ENCODE results near the gene OR9A2. TPM values are rescaled to one million over a fixed set of nuclear protein-coding genes. Genes with fewer than 3 reads are reported as not detected.
A peak's percentile ranks its signal among the peaks of the same experiment; 100 is the strongest.

OR9A2 gene
- total RNA-seq, 1 donor from 2014 or later: not detected

DNA sequence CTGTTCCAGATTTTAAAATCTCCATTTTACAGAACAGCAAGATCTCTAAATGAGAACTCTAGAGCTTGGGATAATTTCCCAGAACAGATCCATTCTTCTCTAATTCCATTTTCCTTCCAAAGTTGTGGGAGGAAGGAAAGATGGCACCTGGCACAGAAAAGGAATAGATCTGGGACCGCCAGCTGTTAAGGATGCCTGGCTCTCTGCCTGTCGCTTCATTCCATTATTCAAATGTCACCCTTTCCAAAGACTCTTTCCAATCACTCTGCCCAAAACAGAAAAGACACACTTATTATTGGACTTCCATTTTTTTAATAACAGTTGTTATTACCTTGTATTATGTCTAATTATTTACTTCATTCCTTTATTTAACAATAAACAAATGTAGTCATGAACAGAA is 751 bp upstream of the OR9A2 start:
- H3K36me3 ChIP-seq (ENCODE audit: control insufficient read depth in 3 of 3, insufficient read depth in 3 of 3, low read length in 3 of 3): no peaks in the 10 kb centered on the region
- H3K27ac ChIP-seq (ENCODE audit: low read depth, low read length): no peak overlapping the region
- no peaks in the 10 kb centered on the region for H3K4me1 ChIP-seq (ENCODE audit: control insufficient read depth in 3 of 3, insufficient read depth in 3 of 3, low read length in 3 of 3)
- peaks cover 0 to 3% (median 0%) of the 10 kb centered on the region in 3 donors for H3K27me3 ChIP-seq (ENCODE audit: control insufficient read depth in 3 of 3, insufficient read depth in 3 of 3, low read length in 3 of 3)
- H3K9me3 ChIP-seq (ENCODE audit: control insufficient read depth in 3 of 3, low read length in 3 of 3): no peaks in the 10 kb centered on the region
- no peak overlapping the region for H3K4me3 ChIP-seq (ENCODE audit: low read length in 3 of 3)
- H3K9ac ChIP-seq (ENCODE audit: low read depth in 1 of 3, low read length in 3 of 3): no peak overlapping the region

DNA sequence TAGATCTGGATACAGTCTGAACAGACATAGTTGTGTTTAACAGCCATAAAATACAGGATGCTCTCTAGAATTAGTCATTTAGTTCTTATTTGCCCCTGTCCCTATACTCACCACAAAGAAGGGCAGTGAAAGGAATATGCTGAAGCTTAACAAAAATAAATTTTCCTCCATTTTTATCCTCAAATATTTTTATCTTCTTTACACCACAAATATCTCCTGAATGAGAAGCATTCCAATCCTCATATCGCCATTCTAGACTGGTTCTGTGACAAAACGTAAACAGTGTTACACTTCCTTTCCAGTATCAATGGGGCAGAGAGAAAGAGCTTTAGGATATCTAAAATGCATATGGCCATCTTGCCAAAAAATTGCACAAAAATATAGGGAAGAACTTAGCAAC is 1.6 kb downstream of the OR9A2 start:
- H3K4me1 ChIP-seq (ENCODE audit: control insufficient read depth in 3 of 3, insufficient read depth in 3 of 3, low read length in 3 of 3): no peaks in the 10 kb centered on the region
- no peak overlapping the region for H3K4me3 ChIP-seq (ENCODE audit: low read length in 3 of 3)
- H3K36me3 ChIP-seq (ENCODE audit: control insufficient read depth in 3 of 3, insufficient read depth in 3 of 3, low read length in 3 of 3): no peaks in the 10 kb centered on the region
- H3K9ac ChIP-seq (ENCODE audit: low read depth in 1 of 3, low read length in 3 of 3): no peak overlapping the region
- H3K9me3 ChIP-seq (ENCODE audit: control insufficient read depth in 3 of 3, low read length in 3 of 3): no peaks in the 10 kb centered on the region
- H3K27me3 ChIP-seq (ENCODE audit: control insufficient read depth in 3 of 3, insufficient read depth in 3 of 3, low read length in 3 of 3): peaks cover 0 to 3% (median 0%) of the 10 kb centered on the region in 3 donors
- H3K27ac ChIP-seq (ENCODE audit: low read depth, low read length): no peak overlapping the region

DNA sequence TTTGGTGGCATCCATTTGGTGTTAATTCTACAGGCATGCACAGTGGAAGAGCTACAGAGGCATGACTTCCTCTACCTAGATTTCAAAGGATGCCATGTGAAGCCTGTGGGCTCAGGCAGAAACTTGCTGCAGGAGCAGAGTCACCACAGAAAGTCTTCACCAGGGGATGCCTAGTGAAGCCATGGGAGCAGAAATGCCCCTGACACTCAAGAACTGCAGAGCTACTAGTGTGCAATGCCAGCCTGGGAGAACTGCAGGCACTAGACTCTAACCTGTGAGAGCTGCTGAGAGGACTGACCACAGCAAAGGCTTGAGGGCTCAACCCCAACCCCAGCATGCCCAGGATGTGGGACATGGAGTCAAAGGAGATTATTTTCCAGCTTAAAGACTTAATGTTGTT is 3.9 kb downstream of the OR9A2 start:
- H3K9me3 ChIP-seq (ENCODE audit: control insufficient read depth in 3 of 3, low read length in 3 of 3): no peaks in the 10 kb centered on the region
- no peak overlapping the region for H3K9ac ChIP-seq (ENCODE audit: low read depth in 1 of 3, low read length in 3 of 3)
- H3K4me1 ChIP-seq (ENCODE audit: control insufficient read depth in 3 of 3, insufficient read depth in 3 of 3, low read length in 3 of 3): no peaks in the 10 kb centered on the region
- no peaks in the 10 kb centered on the region for H3K27me3 ChIP-seq (ENCODE audit: control insufficient read depth in 3 of 3, insufficient read depth in 3 of 3, low read length in 3 of 3)
- H3K4me3 ChIP-seq (ENCODE audit: low read length in 3 of 3): no peak overlapping the region
- H3K36me3 ChIP-seq (ENCODE audit: control insufficient read depth in 3 of 3, insufficient read depth in 3 of 3, low read length in 3 of 3): no peaks in the 10 kb centered on the region
- H3K27ac ChIP-seq (ENCODE audit: low read depth, low read length): no peak overlapping the region

DNA sequence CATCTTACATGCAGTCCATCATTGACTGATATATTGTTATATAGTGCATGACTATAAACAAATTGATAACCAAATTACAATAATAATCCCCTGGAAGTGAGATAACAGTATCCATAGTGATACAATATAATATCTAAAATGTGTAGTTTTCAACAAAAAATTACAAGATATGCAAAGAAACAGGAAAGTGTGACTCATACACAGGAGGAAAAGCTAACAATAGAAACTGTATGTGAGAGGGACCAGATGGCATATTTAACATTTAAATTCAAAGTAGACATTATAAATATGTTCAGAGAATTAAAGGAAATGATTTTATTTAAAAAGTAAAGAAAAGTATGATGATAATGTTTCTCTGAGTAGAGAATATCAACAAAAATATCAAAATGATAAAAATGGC is 8.0 kb downstream of the OR9A2 start:
- H3K36me3 ChIP-seq (ENCODE audit: control insufficient read depth in 3 of 3, insufficient read depth in 3 of 3, low read length in 3 of 3): no peaks in the 10 kb centered on the region
- peaks cover 0 to 3% (median 2%) of the 10 kb centered on the region in 3 donors for H3K4me1 ChIP-seq (ENCODE audit: control insufficient read depth in 3 of 3, insufficient read depth in 3 of 3, low read length in 3 of 3)
- no peak overlapping the region for H3K27ac ChIP-seq (ENCODE audit: low read depth, low read length)
- H3K9ac ChIP-seq (ENCODE audit: low read depth in 1 of 3, low read length in 3 of 3): no peak overlapping the region
- H3K9me3 ChIP-seq (ENCODE audit: control insufficient read depth in 3 of 3, low read length in 3 of 3): no peaks in the 10 kb centered on the region
- H3K4me3 ChIP-seq (ENCODE audit: low read length in 3 of 3): no peak overlapping the region
- H3K27me3 ChIP-seq (ENCODE audit: control insufficient read depth in 3 of 3, insufficient read depth in 3 of 3, low read length in 3 of 3): no peaks in the 10 kb centered on the region

DNA sequence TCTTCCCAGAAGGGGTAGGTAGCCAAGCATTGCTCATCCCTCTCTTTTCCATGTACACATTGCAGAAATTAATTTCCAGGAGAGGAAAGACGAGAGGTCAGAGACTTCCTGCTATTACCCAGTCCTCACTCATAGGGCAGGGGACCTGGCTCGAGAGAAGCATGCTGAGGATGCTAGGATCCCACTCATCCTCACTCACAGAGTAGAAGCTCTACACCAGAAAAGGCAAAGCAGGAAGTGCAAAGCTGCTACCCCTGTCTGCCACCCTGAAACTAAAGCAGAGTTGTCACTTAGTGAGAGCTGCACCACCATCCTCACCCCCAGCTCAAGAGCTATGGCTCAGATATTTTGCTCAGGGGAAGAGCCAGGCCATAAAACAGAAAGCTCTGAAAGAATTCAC is 9.9 kb downstream of the OR9A2 start:
- no peaks in the 10 kb centered on the region for H3K27me3 ChIP-seq (ENCODE audit: control insufficient read depth in 3 of 3, insufficient read depth in 3 of 3, low read length in 3 of 3)
- H3K36me3 ChIP-seq (ENCODE audit: control insufficient read depth in 3 of 3, insufficient read depth in 3 of 3, low read length in 3 of 3): no peaks in the 10 kb centered on the region
- H3K4me3 ChIP-seq (ENCODE audit: low read length in 3 of 3): no peak overlapping the region
- H3K4me1 ChIP-seq (ENCODE audit: control insufficient read depth in 3 of 3, insufficient read depth in 3 of 3, low read length in 3 of 3): peaks cover 0 to 10% (median 5%) of the 10 kb centered on the region in 3 donors
- H3K9ac ChIP-seq (ENCODE audit: low read depth in 1 of 3, low read length in 3 of 3): no peak overlapping the region
- no peak overlapping the region for H3K27ac ChIP-seq (ENCODE audit: low read depth, low read length)
- H3K9me3 ChIP-seq (ENCODE audit: control insufficient read depth in 3 of 3, low read length in 3 of 3): no peaks in the 10 kb centered on the region

DNA sequence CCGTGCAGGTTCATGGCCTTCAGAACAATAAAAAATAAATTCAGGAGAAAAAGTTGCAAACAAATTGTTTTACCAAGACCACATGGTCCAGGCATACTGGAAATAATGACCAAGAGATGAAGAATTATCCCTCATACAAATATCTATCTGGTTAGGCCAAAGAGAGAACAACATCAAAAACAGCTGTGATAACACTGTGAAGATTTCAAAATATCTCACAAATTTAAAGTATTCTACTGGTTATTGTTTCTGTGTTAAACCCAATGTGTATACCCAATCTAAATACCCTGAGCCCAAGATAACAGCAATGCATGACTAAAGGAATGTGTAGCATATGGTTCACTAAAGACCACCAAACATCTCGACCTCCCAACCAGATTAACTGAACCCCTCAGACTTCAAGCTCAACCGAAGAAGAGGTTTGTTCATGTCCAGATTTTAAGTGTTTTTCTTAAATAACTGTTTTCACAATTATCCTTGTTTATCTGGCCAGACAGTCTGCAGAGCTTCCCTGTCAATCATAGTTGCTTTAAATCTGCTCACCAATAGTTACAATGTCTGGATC is 10.9 kb downstream of the OR9A2 start:
- Histone ChIP-seq H3K27ac (ENCODE audit: low read depth, low read length) (no peak overlapping the region), H3K4me3 (ENCODE audit: low read length in 3 of 3) (no peak overlapping the region), H3K4me1 (ENCODE audit: control insufficient read depth in 3 of 3, insufficient read depth in 3 of 3, low read length in 3 of 3) (peaks cover 0 to 10% (median 5%) of the 10 kb centered on the region in 3 donors), H3K9me3 (ENCODE audit: control insufficient read depth in 3 of 3, low read length in 3 of 3) (no peaks in the 10 kb centered on the region), H3K27me3 (ENCODE audit: control insufficient read depth in 3 of 3, insufficient read depth in 3 of 3, low read length in 3 of 3) (no peaks in the 10 kb centered on the region), H3K9ac (ENCODE audit: low read depth in 1 of 3, low read length in 3 of 3) (no peak overlapping the region), H3K36me3 (ENCODE audit: control insufficient read depth in 3 of 3, insufficient read depth in 3 of 3, low read length in 3 of 3) (no peaks in the 10 kb centered on the region)

DNA sequence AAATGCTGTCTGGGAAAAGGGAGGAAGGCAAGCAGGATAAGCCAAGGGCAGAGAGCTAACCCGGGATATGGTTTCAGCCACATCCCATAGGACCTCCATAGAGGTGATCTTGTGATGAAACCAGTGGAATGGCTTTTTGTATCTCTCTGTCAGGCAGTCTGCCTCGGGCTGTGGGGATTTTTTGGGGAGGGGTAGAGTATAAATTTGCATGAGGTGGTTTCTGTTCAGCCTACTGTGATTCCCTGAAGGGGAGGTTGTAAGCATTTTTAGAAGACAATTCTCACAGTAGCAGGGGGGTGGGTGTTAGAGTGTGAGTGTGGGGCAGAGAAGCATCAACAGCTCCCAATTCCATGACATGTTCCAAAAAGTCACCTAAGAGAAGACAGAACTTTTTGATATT is 11.8 kb downstream of the OR9A2 start:
- H3K4me1 ChIP-seq (ENCODE audit: control insufficient read depth in 3 of 3, insufficient read depth in 3 of 3, low read length in 3 of 3): peaks cover 0 to 10% (median 5%) of the 10 kb centered on the region in 3 donors
- H3K36me3 ChIP-seq (ENCODE audit: control insufficient read depth in 3 of 3, insufficient read depth in 3 of 3, low read length in 3 of 3): no peaks in the 10 kb centered on the region

DNA sequence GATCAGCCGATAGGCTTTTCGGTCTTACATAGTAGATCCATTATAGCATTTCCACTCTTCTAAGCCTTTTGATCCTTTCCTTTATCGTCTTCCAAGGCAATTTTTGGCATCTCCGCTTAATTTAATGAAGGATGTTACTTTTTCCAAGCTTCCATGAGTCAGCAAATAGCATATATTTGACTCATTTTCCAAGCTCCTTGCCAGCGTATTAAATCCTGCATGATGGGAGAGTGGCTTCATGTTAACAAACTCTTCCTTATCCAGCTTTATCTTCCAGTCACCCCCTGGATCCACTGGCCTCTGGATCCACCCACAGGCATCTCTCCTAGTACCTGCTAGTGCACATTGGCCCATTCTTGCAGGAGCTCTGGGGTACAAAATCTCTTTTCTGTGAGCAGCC is 13.0 kb downstream of the OR9A2 start:
- Histone ChIP-seq H3K9ac (ENCODE audit: low read depth in 1 of 3, low read length in 3 of 3) (no peak overlapping the region), H3K27ac (ENCODE audit: low read depth, low read length) (peak overlapping the region; percentile 5), H3K27me3 (ENCODE audit: control insufficient read depth in 3 of 3, insufficient read depth in 3 of 3, low read length in 3 of 3) (no peaks in the 10 kb centered on the region), H3K9me3 (ENCODE audit: control insufficient read depth in 3 of 3, low read length in 3 of 3) (no peaks in the 10 kb centered on the region), H3K4me1 (ENCODE audit: control insufficient read depth in 3 of 3, insufficient read depth in 3 of 3, low read length in 3 of 3) (peaks cover 0 to 10% (median 5%) of the 10 kb centered on the region in 3 donors), H3K36me3 (ENCODE audit: control insufficient read depth in 3 of 3, insufficient read depth in 3 of 3, low read length in 3 of 3) (no peaks in the 10 kb centered on the region), H3K4me3 (ENCODE audit: low read length in 3 of 3) (no peak overlapping the region)

More for the DNA sequence above, 11.8 kb downstream of the OR9A2 start:
- no peak overlapping the region for H3K27ac ChIP-seq (ENCODE audit: low read depth, low read length)
- H3K27me3 ChIP-seq (ENCODE audit: control insufficient read depth in 3 of 3, insufficient read depth in 3 of 3, low read length in 3 of 3): no peaks in the 10 kb centered on the region
- no peaks in the 10 kb centered on the region for H3K9me3 ChIP-seq (ENCODE audit: control insufficient read depth in 3 of 3, low read length in 3 of 3)
- H3K9ac ChIP-seq (ENCODE audit: low read depth in 1 of 3, low read length in 3 of 3): no peak overlapping the region
- no peak overlapping the region for H3K4me3 ChIP-seq (ENCODE audit: low read length in 3 of 3)

DNA sequence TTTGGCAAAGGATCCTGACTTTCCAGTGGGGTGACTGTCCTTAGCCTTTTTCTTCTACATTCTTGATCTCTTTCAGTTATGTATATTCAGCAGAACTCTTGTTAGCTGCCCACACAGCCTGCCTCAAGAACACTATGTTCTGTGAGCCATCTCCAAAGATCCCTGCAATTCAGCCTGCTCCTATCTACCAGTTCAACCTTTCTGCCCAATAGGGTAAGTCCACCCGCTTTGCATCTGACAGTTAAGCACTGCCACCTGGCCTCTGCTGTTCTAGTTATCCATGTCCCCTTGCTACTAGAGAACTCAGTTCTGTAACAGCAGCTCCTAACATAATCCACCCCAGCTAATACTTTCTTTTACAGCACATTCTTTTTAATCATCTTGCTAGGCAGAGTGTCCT is 13.5 kb downstream of the OR9A2 start:
- no peaks in the 10 kb centered on the region for H3K9me3 ChIP-seq (ENCODE audit: control insufficient read depth in 3 of 3, low read length in 3 of 3)
- no peak overlapping the region for H3K9ac ChIP-seq (ENCODE audit: low read depth in 1 of 3, low read length in 3 of 3)
- H3K27me3 ChIP-seq (ENCODE audit: control insufficient read depth in 3 of 3, insufficient read depth in 3 of 3, low read length in 3 of 3): no peaks in the 10 kb centered on the region
- H3K27ac ChIP-seq (ENCODE audit: low read depth, low read length): peak overlapping the region; percentile 5
- H3K4me1 ChIP-seq (ENCODE audit: control insufficient read depth in 3 of 3, insufficient read depth in 3 of 3, low read length in 3 of 3): peaks cover 0 to 10% (median 5%) of the 10 kb centered on the region in 3 donors
- no peak overlapping the region for H3K4me3 ChIP-seq (ENCODE audit: low read length in 3 of 3)
- H3K36me3 ChIP-seq (ENCODE audit: control insufficient read depth in 3 of 3, insufficient read depth in 3 of 3, low read length in 3 of 3): no peaks in the 10 kb centered on the region

DNA sequence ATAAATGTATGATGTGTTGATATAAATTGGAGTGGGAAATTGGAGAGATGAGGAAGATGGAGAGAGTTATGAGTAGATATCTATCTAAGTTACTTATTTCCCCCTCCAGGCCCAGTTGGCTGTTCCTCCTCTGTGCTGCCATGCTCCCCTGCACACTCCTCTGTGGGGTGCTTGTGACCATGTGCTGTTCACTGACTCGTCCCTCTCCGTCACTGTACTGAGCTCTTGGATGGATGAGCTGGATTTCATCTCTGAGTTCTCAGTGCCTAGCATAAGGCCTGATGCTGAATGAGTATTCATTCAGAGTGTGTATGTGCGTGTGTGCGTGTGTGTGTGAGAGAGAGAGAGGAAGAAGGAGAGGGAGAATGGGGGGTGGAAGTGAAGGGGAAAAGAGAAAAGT is 14.5 kb downstream of the OR9A2 start:
- H3K9me3 ChIP-seq (ENCODE audit: control insufficient read depth in 3 of 3, low read length in 3 of 3): no peaks in the 10 kb centered on the region
- H3K4me3 ChIP-seq (ENCODE audit: low read length in 3 of 3): no peak overlapping the region
- H3K27me3 ChIP-seq (ENCODE audit: control insufficient read depth in 3 of 3, insufficient read depth in 3 of 3, low read length in 3 of 3): no peaks in the 10 kb centered on the region
- H3K36me3 ChIP-seq (ENCODE audit: control insufficient read depth in 3 of 3, insufficient read depth in 3 of 3, low read length in 3 of 3): no peaks in the 10 kb centered on the region
- no peak overlapping the region for H3K27ac ChIP-seq (ENCODE audit: low read depth, low read length)
- H3K9ac ChIP-seq (ENCODE audit: low read depth in 1 of 3, low read length in 3 of 3): no peak overlapping the region
- H3K4me1 ChIP-seq (ENCODE audit: control insufficient read depth in 3 of 3, insufficient read depth in 3 of 3, low read length in 3 of 3): peaks cover 0 to 10% (median 5%) of the 10 kb centered on the region in 3 donors
